GM23248 (cell line): ENCODE measurements around the gene CPSF4L. TPM values are rescaled to one million over a fixed set of nuclear protein-coding genes. Genes with fewer than 3 reads are reported as not detected.

ENCODE experiments used
- DNase-seq: peaks from one replicate; pipeline ENCODE4 v3.0.0-alpha.2; 2015
- H2AFZ ChIP-seq: fragments of 200-600 bp; sonication (generic); 2 replicates; pipeline ENCODE4 v1.6.1; 2016; ENCODE audit warnings: antibody characterized with exemption
- H3F3A ChIP-seq: fragments of 200-600 bp; sonication (generic); 2 replicates; pipeline ENCODE4 v1.6.1; 2016; ENCODE audit warnings: mild to moderate bottlenecking, antibody characterized with exemption, mixed run types; ENCODE audit not compliant: insufficient read depth
- H3K27ac ChIP-seq: fragments of 200-600 bp; sonication (generic); 2 replicates; pipeline ENCODE4 v1.5.1; 2016; ENCODE audit warnings: mild to moderate bottlenecking
- H3K27me3 ChIP-seq: fragments of 200-600 bp; sonication (generic); replicated peaks from 2 replicates; pipeline ENCODE4 v1.6.1; 2016; ENCODE audit warnings: mild to moderate bottlenecking; ENCODE audit not compliant: insufficient read depth
- H3K36me3 ChIP-seq: fragments of 200-600 bp; sonication (generic); 2 replicates; pipeline ENCODE4 v1.6.1; 2016; ENCODE audit warnings: low read depth, mild to moderate bottlenecking
- H3K4me1 ChIP-seq: fragments of 200-600 bp; sonication (generic); 2 replicates; pipeline ENCODE4 v1.6.1; 2016; ENCODE audit warnings: mild to moderate bottlenecking; ENCODE audit not compliant: insufficient read depth
- H3K4me2 ChIP-seq: fragments of 200-600 bp; sonication (generic); one replicate; pipeline ENCODE4 v1.6.1; 2016; ENCODE audit warnings: mild to moderate bottlenecking; ENCODE audit not compliant: unreplicated experiment
- H3K4me3 ChIP-seq: fragments of 200-600 bp; sonication (generic); 2 replicates; pipeline ENCODE4 v1.5.1; 2016; ENCODE audit warnings: mild to moderate bottlenecking
- H3K79me2 ChIP-seq: fragments of 200-600 bp; sonication (generic); 2 replicates; pipeline ENCODE4 v1.6.1; 2016; ENCODE audit warnings: mild to moderate bottlenecking; ENCODE audit not compliant: insufficient read depth
- H3K9ac ChIP-seq: fragments of 200-600 bp; sonication (generic); 2 replicates; pipeline ENCODE4 v1.6.1; 2016; ENCODE audit warnings: mild to moderate bottlenecking
- H3K9me2 ChIP-seq: fragments of 200-600 bp; sonication (generic); 2 replicates; pipeline ENCODE4 v1.6.1; 2016; ENCODE audit warnings: mixed run types, mild to moderate bottlenecking, moderate library complexity; ENCODE audit not compliant: insufficient read depth
- H3K9me3 ChIP-seq: fragments of 200-600 bp; sonication (generic); one replicate; pipeline ENCODE4 v1.6.1; 2017; ENCODE audit warnings: low read depth
- H4K20me1 ChIP-seq: fragments of 200-600 bp; sonication (generic); 2 replicates; pipeline ENCODE4 v1.6.0; 2016; ENCODE audit not compliant: insufficient read depth
- EZH2 ChIP-seq: fragments of 200-600 bp; sonication (generic); IDR thresholded peaks from 2 replicates; pipeline ENCODE4 v1.6.1; 2018; ENCODE audit warnings: antibody characterized with exemption, mild to moderate bottlenecking; ENCODE audit not compliant: insufficient read depth, poor library complexity, severe bottlenecking
- EZH2phosphoT487 ChIP-seq: fragments of 200-600 bp; sonication (generic); IDR thresholded peaks from 2 replicates; pipeline ENCODE4 v1.6.1; 2018; ENCODE audit warnings: antibody characterized with exemption, moderate library complexity, mild to moderate bottlenecking, low read depth; ENCODE audit not compliant: insufficient read depth
- WGBS, 2 experiments: methylation state at CpG; one replicate each; pipeline ENCODE4 v1.1.6; 2015 to 2017; ENCODE audit warnings: low lambda C conversion rate in 2 of 2, low coverage in 1 of 2; ENCODE audit errors: missing lambda C conversion rate in 2 of 2; 5-methylcytosine and 5-hydroxymethylcytosine counted together
- in situ Hi-C: fragments of 300-500 bp; cut with MboI; formaldehyde crosslinking; loops from 2 replicates; pipeline ENCODE4 v1.15.0; 2020
- polyA plus RNA-seq: library from polyadenylated mRNA; unstranded; fragments of >200 nt; fragmentation: Nextera tagmentation; extraction: Ambion mirVana; gene quantifications from 2 replicates; pipeline ENCODE4 v1.2.1, GENCODE V29; 2016
- total RNA-seq: library from RNA; depleted of rRNA; stranded (reverse); fragments of >200 nt; shearing (Covaris generic); gene quantifications from 2 replicates; pipeline ENCODE4 v1.2.3, GENCODE V29; 2014

CPSF4L gene
- total and polyA plus RNA-seq, 2 experiments from 2014 or later: not detected

DNA sequence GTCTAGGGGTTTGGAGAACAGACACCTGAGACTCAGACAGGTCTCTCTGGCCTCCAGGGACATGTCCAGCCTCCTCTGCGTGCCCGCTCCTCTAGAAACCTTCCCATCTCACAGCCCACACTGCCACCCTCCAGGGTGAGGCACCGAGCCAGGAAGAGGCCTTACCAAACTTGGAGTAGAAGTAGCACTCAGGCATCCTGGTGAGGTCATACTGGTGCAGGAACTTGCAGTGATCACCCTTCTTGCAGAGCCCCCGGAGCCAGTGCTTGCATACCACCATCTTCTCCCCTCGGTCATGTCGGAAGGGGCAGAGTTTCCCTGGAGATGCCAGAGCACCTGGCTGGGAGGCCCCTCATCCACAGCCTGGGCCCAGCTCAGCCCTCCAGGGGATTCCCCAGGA, 4.2 kb downstream of the CPSF4L start:
- H3K9ac ChIP-seq: no peak overlapping the region
- H3K79me2 ChIP-seq: no peaks in the 10 kb centered on the region
- H3K27me3 ChIP-seq: no peaks in the 10 kb centered on the region
- no peaks in the 10 kb centered on the region for H3F3A ChIP-seq
- DNase-seq: no peak
- H4K20me1 ChIP-seq: no peaks in the 10 kb centered on the region
- no peak overlapping the region for H3K4me2 ChIP-seq
- H3K4me1 ChIP-seq: no peaks in the 10 kb centered on the region
- in situ Hi-C loops: loop anchor here (5.0 kb wide), 1 partner anchor 115 kb away; no protein-coding TSS in a partner anchor
- no peak overlapping the region for H2AFZ ChIP-seq
- no peak overlapping the region for H3K27ac ChIP-seq
- TF ChIP-seq EZH2 (no peak), EZH2phosphoT487 (no peak)
- no peaks in the 10 kb centered on the region for H3K9me3 ChIP-seq
- no peak overlapping the region for H3K4me3 ChIP-seq
- 88 to 91% methylated on average over 5 to 6 of the region's 6 CpGs for WGBS, 2 experiments
- H3K36me3 ChIP-seq: no peaks in the 10 kb centered on the region
- H3K9me2 ChIP-seq: no peaks in the 10 kb centered on the region

GRCh38 chr17:73256220-73256619, 5.5 kb downstream of the CPSF4L start:
- 98 to 100% methylated on average over 3 of the region's 3 CpGs for WGBS, 2 experiments
- in situ Hi-C loops: loop anchor here (5.0 kb wide), 1 partner anchor 116 kb away; no protein-coding TSS in a partner anchor
- TF ChIP-seq EZH2: no peak
- TF ChIP-seq EZH2phosphoT487: no peak

GRCh38 chr17:73255671-73256181, 6.0 kb downstream of the CPSF4L start:
- Histone ChIP-seq H3K27ac (no peak overlapping the region), H3K4me1 (no peaks in the 10 kb centered on the region), H3K27me3 (no peaks in the 10 kb centered on the region), H3K9me3 (no peaks in the 10 kb centered on the region), H3K36me3 (no peaks in the 10 kb centered on the region), H3K9me2 (no peaks in the 10 kb centered on the region), H3K79me2 (no peaks in the 10 kb centered on the region), H3F3A (no peaks in the 10 kb centered on the region), H4K20me1 (no peaks in the 10 kb centered on the region), H2AFZ (no peak overlapping the region), H3K4me2 (no peak overlapping the region), H3K4me3 (no peak overlapping the region), H3K9ac (no peak overlapping the region)
- WGBS, 2 experiments: 2 to 3% methylated on average over 8 of the region's 8 CpGs
- TF ChIP-seq EZH2phosphoT487 (no peak), EZH2 (no peak)
- in situ Hi-C loops: loop anchor here (5.0 kb wide), 1 partner anchor 117 kb away; no protein-coding TSS in a partner anchor
- peak; percentile 62 for DNase-seq

More at GRCh38 chr17:73256220-73256619, 5.5 kb downstream of the CPSF4L start:
- H3K4me3 ChIP-seq: no peak overlapping the region
- H3K4me1 ChIP-seq: no peaks in the 10 kb centered on the region
- no peak overlapping the region for H3K4me2 ChIP-seq
- no peaks in the 10 kb centered on the region for H4K20me1 ChIP-seq
- H3K9me2 ChIP-seq: no peaks in the 10 kb centered on the region
- no peaks in the 10 kb centered on the region for H3K79me2 ChIP-seq
- no peak overlapping the region for H3K9ac ChIP-seq
- H3F3A ChIP-seq: no peaks in the 10 kb centered on the region
- no peaks in the 10 kb centered on the region for H3K27me3 ChIP-seq
- H2AFZ ChIP-seq: no peak overlapping the region
- H3K36me3 ChIP-seq: no peaks in the 10 kb centered on the region
- H3K9me3 ChIP-seq: no peaks in the 10 kb centered on the region
- DNase-seq: no peak
- no peak overlapping the region for H3K27ac ChIP-seq

DNA sequence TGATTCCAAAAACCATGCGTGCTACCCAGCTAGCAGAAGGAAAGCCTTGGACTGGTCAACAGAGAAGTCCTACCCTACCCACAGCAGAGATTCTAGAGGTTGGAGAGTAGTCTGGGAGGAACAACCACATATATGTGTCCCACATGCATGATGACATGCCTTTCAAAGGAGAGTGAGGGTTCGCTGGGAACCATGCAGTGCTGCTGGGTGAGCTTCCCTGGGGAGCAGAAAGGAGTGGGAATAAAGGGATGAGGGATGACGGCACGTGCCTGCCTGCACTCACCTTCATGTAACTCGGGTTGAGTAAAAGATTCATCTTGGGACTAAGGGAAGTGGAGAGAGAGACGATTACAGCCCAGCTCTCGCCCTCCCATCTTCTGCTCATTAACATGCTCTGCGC, 9.8 kb downstream of the CPSF4L start:
- no peak overlapping the region for H3K9ac ChIP-seq
- TF ChIP-seq EZH2phosphoT487 (no peak), EZH2 (no peak)
- H3K27me3 ChIP-seq: no peaks in the 10 kb centered on the region
- no peak for DNase-seq
- WGBS, 2 experiments: 54 to 61% methylated on average over 8 of the region's 8 CpGs
- no peaks in the 10 kb centered on the region for H3K79me2 ChIP-seq
- peaks cover 5% of the 10 kb centered on the region; the same call in 1 of the 2 replicates for H3F3A ChIP-seq
- H2AFZ ChIP-seq: no peak overlapping the region
- in situ Hi-C loops: no loop called here
- H4K20me1 ChIP-seq: no peaks in the 10 kb centered on the region
- no peak overlapping the region for H3K4me2 ChIP-seq
- H3K4me1 ChIP-seq: no peaks in the 10 kb centered on the region
- no peaks in the 10 kb centered on the region for H3K9me3 ChIP-seq
- H3K4me3 ChIP-seq: no peak overlapping the region
- H3K36me3 ChIP-seq: no peaks in the 10 kb centered on the region
- no peak overlapping the region for H3K27ac ChIP-seq
- no peaks in the 10 kb centered on the region for H3K9me2 ChIP-seq
